ENCODE data around the gene MGAT4B. TPM values are rescaled to one million over a fixed set of nuclear protein-coding genes. Genes with fewer than 3 reads are reported as not detected.

MGAT4B gene
- total RNA-seq, result 99.8 and 100 TPM in 2 replicates

- intact Hi-C loops (cut with micrococcal nuclease), result loop anchor here (1.0 to 5.0 kb wide), 6 partner anchors 10 to 249 kb away; partner anchors contain the start of genes MAML1, MRNIP and SQSTM1
Observed at GRCh38 chr5:179806250-179807048, at the start of gene MGAT4B. Gene MGAT4B (minus strand): TSS chr5:179806866. CDS start chr5:179806583, 283 bp downstream.

- intact Hi-C loops (cut with micrococcal nuclease), result no loop called here
Observed at GRCh38 chr5:179854356-179854755, 47.7 kb upstream of the MGAT4B start.

DNA sequence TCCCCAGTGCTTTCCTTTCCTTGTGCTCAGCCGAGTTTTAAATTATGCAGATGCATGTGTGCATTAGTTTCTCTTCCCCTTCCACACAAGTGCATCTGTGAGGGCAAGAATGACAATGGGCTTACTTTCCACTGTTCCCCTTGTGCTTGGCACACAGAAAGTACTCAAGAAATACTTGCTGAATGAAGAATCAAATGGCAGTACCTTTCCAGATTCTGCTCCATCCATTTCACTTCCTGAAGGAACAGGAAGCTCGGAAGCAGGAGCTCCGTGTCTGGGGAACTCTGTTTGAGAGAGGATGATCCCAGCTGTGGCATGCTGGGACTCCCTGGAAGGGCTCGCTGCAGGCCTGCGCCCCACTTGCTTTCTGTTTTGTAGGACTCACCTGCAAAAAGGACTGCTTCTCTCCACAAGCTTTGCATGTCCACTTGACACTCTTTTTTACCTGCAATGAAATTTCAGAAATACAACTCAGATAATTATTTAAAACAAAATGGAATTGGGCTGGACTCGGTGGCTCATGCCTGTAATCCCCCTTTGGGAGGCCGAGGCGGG, 46.4 kb upstream of the MGAT4B start:
- intact Hi-C loops (cut with micrococcal nuclease), result no loop called here

DNA sequence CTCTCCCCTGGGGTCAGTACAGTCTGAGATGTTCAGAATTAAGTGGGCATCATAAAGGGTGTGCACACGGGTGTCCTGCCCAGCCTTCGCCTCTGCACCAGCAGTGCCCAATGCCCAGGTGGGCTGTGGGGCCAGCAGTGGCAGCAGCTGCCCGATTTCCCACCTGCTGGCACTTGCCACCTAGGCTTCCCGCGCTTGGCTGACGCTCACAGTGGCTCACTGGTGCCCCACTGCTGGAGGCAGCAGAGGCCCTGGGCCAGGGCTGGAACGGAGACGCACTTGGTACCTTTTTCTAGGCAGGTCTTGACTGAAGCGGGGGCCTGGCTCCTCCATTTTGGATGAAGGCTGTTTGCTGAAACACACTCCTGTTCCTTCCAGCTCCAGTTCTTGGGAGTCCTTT, 35.0 kb upstream of the MGAT4B start:
- intact Hi-C loops (cut with micrococcal nuclease), result no loop called here

GRCh38 chr5:179840766-179841165, 34.1 kb upstream of the MGAT4B start:
- intact Hi-C loops (cut with micrococcal nuclease), result no loop called here

DNA sequence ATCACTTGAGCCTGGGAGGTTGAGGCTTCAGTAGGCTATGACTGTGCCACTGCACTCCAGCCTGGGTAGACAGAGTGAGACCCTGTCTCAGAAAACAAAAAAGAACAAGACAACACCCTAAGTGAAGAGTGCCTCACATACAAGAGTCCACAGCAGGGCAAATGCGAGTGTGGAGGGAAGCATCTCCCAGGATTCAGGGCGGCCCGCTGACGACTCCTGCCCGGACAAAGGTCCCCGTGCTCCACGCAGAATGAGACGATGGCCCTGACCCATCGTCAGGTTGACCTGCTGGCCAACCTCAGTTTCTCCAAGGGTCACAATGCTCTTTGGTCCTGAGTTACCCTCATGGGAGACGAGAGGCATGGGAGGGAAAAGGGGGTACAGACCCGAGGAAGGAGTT, 33.7 kb upstream of the MGAT4B start:
- intact Hi-C loops (cut with micrococcal nuclease), result no loop called here

DNA sequence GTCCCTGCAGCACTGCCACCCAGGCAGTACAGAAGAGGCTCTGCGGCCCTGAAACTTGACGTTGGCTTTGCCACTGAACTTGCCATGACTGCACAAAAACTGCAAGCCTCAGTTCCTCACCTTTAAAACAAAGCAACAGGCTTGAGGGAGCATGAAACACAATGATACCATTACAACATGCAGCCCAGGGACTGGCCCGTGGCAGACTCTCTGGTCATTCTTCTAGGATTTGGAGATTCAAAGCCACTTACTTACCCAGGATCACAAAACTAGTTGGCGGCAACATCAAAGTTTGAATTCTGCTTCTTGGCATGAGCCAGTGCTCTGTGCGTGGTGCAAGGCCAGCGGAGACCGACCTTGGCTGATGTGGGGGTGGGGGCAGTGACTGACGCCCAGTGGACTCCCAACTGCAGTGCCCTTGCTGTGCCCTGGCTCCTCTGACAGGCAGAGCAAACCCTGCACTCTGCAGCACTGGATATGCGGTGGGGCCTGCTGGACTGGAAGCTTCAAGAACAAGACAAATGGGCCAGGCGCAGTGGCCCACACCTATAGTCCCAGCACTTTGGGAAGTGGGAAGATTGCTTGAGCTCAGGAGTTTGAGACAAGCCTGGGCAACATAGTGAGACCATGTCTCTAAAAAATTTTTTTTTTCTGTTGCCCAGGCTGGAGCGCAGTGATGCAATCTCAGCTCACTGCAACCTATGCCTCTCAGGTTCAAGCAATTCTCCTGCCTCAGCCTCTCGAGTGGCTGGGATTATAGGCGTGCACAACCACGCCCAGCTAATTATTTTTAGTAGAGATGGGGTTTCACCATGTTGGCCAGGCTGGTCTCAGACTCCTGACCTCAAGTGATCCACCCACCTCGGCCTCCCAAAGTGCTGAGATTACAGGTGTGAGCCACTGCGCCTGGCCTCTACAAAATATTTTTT, 32.9 kb upstream of the MGAT4B start:
- intact Hi-C loops (cut with micrococcal nuclease), result loop anchor here (5.0 kb wide), 1 partner anchor 37 kb away; no protein-coding TSS in a partner anchor

DNA sequence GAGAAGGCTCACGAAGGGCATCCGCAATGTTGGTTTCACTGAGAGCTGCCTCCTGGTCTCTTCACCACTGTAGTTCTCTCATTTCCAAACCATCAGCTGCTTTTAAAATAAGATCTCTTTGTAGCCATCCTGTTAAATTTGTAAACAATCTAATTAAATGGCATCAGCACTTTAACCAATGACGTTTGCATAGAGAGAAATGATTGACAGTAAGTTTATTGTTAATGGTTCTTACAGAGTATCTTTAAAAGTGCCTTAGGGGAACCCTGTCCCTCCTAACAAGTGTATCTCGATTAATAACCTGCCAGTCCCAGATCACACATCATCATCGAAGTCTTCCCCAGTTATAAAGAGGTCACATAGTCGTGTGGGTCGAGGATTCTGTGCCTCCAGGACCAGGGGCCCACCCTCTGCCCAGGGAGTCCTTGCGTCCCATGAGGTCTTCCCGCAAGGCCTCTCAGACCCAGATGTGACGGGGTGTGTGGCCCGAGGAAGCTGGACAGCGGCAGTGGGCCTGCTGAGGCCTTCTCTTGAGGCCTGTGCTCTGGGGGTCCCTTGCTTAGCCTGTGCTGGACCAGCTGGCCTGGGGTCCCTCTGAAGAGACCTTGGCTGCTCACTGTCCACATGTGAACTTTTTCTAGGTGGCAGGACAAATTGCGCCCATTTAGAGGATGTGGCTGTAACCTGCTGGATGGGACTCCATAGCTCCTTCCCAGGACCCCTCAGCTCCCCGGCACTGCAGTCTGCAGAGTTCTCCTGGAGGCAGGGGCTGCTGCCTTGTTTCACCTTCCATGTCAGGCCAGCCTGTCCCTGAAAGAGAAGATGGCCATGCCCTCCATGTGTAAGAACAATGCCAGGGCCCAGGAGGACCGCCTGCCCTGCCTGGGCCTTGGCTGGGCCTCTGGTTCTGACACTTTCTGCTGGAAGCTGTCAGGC, 30.7 kb upstream of the MGAT4B start:
- intact Hi-C loops (cut with micrococcal nuclease), result loop anchor here (1.0 to 5.0 kb wide), 3 partner anchors 27 to 159 kb away; no protein-coding TSS in a partner anchor

GRCh38 chr5:179836225-179837019, 29.8 kb upstream of the MGAT4B start:
- intact Hi-C loops (cut with micrococcal nuclease), result loop anchor here (1.0 to 5.0 kb wide), 7 partner anchors 15 to 158 kb away; partner anchors contain the start of genes MAML1 and MRNIP

DNA sequence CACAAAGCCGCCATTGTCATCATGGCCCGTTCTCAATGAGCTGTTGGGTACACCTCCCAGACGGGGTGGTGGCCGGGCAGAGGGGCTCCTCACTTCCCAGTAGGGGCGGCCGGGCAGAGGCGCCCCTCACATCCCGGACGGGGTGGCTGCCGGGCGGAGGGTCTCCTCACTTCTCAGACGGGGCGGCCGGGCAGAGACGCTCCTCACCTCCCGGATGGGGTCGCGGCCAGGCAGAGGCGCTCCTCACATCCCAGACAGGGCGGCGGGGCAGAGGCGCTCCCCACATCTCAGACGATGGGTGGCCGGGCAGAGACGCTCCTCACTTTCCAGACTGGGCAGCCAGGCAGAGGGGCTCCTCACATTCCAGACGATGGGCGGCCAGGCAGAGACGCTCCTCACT, 28.2 kb upstream of the MGAT4B start:
- intact Hi-C loops (cut with micrococcal nuclease), result loop anchor here (5.0 kb wide), 1 partner anchor 33 kb away; no protein-coding TSS in a partner anchor

DNA sequence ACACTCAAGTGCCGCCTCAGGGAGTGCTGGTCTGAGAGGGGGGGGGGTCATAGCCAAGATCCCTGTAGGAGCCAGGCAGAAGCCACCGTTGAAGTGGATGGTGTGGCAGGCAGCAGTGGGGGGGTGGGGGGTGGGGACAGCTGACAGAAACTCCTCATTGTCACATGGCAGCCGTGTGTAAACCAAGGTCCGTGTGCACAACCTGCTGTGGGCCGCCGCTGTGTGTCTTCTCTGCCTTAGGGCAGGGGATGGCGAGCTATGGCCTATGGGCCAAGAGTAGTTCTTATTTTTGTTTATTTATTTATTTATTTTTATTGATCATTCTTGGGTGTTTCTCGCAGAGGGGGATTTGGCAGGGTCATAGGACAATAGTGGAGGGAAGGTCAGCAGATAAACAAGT, 27.5 kb upstream of the MGAT4B start:
- intact Hi-C loops (cut with micrococcal nuclease), result no loop called here

- intact Hi-C loops (cut with micrococcal nuclease), result no loop called here
Observed at GRCh38 chr5:179833709-179834070, 27.0 kb upstream of the MGAT4B start.

DNA sequence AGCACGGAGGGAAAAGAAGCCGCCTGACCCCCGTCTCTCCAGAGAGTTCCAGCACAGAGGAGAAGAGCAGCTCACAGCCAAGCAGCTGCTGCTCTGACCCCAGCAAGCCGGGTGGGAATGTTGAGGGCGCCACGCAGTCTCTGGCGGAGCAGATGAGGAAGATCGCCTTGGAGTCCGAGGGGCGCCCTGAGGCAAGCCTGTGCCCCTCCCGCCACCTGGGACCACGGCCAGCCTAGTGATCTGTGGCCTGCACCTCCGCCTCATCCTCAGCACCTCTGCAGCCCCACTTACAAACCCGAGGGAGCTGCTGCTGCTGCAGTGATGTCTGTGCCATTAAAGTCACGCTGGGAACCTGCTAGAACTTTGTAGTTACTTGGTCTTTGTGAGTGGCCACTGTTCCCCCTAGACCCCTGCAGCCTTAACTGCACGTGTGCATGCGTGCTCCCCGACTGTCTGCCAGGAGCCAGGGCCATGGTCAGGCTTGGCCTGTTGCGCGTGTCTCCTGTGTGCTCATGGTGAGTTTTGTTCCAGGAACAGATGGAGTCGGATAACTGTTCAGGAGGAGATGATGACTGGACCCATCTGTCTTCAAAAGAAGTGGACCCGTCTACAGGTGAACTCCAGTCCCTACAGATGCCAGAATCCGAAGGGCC, 26.5 kb upstream of the MGAT4B start:
- intact Hi-C loops (cut with micrococcal nuclease), result no loop called here

- intact Hi-C loops (cut with micrococcal nuclease), result no loop called here
Observed at GRCh38 chr5:179832039-179832745, 25.5 kb upstream of the MGAT4B start.

DNA sequence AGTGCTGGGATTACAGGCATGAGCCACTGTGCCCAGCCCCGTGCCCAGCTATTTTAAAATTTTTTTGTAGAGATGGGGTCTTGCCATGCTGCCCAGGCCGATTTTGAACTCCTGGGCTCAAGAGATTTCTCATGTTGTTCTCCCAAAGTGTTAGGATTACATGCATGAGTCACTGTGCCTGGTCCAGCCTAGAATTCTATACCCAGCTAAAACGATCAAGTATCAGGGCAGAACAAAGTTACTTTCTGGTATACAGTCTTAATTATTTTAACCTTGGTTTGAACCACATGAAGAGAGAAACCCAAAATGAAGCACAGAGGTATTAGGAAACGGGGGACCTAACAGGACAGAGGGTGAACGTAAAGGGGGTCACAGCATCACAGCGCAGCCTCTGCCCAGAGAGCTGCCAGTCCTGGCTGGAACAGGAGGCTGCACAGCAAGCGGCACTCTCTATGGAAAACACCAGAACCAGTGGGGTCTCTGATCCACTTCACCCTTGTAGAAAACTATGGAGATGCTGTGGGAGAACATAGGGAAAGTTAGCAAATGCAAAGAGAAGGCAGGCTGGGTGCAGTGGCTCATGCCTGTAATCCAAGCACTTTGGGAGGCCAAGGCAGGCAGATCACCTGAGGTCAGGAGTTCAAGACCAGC, 24.3 kb upstream of the MGAT4B start:
- intact Hi-C loops (cut with micrococcal nuclease), result no loop called here

GRCh38 chr5:179829732-179830435, 23.2 kb upstream of the MGAT4B start:
- intact Hi-C loops (cut with micrococcal nuclease), result loop anchor here (10.0 kb wide), 1 partner anchor 1625 kb away; the partner anchor contains the start of gene HNRNPAB

- intact Hi-C loops (cut with micrococcal nuclease), result loop anchor here (10.0 kb wide), 1 partner anchor 1624 kb away; the partner anchor contains the start of gene HNRNPAB
Observed at GRCh38 chr5:179828756-179829421, 22.2 kb upstream of the MGAT4B start.
